Inferior parietal cortex (tissue), 1 donor: ENCODE data around the gene DLG1.

ENCODE experiments used
- DNase-seq: peaks from one replicate; pipeline ENCODE4 v3.0.0-alpha.2; 2016; ENCODE audit errors: extremely low spot score

Gene DLG1

DNA sequence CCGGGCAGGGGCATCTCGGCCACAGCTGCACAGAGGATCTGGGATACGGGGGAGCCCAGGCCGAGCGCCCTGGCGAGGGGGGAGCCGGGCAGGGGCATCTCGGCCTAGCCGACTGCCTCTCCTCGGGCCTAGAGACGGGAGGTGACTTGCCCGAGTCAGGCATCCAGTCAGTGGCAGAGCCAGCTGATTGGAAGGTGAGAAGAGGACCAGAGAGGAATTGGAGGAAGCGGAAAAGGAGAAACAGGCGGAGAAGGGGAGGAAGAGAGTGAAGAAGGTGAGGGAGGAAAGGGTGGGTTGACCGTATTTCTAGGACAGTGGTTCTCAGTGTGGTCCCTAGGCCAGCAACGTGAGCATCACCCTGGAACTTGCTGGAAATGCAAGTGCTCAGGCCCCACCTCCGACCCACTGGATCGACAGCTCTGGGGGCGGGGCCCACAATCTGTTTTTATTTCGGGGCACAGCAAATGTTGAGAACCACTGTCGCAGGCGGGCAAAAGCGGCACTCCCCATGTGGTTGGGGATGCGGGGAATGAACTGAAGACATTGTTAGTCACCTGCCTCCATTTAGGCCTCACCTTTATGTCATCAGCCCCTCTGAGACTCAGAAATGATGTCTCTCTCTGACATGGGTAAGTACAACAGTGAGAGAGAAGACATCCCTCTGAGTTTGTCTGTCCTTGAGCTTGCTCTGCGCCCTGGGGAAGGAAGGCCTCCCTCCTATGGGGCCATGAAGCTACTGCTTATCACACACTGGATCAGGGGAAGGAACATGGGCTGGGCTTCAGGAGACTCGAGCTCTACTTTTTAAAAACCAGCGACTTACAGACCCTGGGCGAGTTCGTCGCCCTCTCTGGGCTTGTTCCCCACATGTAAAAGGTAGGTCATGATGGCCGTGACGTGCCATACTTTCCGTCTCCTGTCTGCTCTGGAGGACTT, 267.8 kb downstream of the DLG1 start:
- DNase-seq = no peak

- DNase-seq = no peak
These were observed 268.8 kb downstream of the DLG1 start, which contains the start of gene MELTF for GRCh38 chr3:197029511-197030167. Gene MELTF, minus strand, starts transcription at chr3:197029817. Its CDS starts 115 bp downstream, at chr3:197029702.

DNA sequence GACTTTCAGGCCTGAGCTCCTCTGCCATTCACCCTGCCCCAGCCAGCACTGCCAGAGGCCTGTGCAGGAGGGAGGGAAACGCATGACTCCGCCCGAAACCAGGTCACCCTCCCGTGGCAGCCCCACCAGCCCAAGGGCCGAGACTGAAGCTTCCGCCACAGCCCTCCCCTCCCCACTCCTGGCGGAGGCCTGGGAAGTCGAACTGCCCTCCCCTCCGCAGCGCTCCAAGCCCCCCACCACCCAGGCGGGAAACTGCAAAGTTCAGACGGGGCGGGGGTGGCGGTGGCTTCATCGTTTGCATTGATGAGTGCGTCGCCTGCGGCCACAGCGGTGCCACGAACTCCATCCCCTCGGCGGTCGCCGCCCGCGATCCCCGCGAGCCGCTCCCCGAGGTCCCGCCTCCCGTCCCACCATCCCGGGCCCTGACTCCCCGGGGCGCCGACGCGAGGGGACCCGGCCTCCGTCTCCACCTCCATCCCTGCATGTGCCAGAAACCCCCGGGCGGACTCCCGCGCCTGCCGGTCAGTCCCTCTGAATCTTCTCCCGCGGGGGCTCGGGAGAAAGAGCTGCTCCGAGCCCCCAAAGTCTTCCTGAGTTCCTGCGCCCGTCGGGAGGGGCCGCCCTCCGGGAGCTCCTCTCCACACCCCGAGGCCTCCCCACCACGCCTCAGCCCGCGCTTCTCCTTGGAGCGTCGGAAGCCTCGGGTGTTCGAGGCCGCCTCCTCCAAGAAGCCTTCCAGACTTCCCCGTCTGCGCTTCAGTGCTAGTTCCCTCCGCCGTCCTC, 269.5 kb downstream of the DLG1 start:
- no peak for DNase-seq

- DNase-seq = no peak
These were observed 270.3 kb downstream of the DLG1 start for GRCh38 chr3:197027896-197028727.

- DNase-seq = no peak
These were observed 271.1 kb downstream of the DLG1 start for GRCh38 chr3:197027151-197027895.

- no peak for DNase-seq
These were observed 271.9 kb downstream of the DLG1 start for GRCh38 chr3:197026481-197026866.

DNA sequence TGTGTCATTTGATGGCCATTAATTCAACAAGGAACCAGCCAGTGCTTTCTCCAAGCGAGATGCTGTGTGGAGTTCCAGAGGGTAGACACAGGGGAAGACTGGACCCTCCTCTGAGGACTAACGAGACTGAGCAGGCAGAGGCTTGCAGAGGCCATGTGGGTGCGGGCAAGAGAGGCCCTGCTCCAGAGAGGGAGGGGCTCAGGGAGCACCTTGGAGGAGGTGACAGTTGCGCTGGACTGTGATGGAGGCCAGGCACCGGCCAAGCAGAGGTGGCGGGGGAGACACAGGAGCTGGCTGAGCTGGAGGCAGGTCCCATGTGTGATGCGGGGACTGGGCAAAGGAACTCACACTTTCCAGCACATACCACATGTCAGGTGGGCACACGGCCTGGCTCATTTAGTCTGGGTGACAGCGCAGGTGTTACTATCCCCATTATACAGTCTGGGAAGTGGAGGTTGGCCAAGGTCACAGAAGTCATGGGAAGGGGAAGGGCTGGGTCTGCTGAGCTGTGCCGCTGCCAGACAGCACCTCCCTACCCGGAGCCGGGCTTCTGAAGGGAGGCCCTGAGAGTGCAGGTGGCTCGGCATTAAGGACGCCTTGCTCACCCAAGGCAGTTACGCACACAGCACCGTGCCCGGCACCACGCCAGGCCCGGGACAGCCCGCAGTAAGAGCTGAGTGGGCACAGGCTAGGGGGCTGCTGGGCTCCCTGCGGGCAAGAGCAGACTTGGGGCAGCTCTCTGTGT, 272.5 kb downstream of the DLG1 start:
- DNase-seq = no peak

GRCh38 chr3:197024881-197025735, 273.3 kb downstream of the DLG1 start:
- DNase-seq = no peak

DNA sequence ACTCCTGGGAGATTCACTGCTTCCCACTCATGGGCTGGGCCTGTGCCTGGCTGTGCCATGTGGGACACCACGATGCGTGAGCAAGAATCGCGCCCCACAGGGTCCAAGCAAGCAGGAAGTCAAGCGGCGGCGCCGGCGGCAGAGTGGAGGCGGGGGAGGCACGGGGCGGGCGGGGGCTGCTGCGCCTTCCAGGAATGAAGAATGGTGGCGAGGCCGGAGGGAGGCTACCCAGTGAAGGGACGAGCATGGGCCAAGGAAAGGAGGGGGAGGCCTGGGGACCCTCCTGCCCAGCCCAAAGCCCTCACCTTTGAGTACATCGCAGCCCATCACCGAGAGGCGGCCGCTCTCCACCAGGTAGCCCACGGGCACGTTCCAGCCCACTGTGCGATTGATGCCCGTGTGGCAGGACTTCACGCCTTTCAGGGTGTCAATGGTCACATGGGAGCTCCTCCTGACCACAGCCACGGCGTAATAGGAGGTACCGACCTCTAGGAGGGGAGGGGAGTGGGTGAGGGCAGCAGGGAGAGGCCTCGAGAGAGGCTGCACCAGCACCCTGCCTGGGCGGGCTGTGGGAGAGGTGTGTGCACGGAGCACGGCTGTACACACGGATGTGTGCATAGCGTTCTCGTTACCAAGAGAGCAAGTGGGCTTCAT, 274.3 kb downstream of the DLG1 start:
- no peak for DNase-seq

GRCh38 chr3:197023241-197023997, 275.0 kb downstream of the DLG1 start:
- no peak for DNase-seq

DNA sequence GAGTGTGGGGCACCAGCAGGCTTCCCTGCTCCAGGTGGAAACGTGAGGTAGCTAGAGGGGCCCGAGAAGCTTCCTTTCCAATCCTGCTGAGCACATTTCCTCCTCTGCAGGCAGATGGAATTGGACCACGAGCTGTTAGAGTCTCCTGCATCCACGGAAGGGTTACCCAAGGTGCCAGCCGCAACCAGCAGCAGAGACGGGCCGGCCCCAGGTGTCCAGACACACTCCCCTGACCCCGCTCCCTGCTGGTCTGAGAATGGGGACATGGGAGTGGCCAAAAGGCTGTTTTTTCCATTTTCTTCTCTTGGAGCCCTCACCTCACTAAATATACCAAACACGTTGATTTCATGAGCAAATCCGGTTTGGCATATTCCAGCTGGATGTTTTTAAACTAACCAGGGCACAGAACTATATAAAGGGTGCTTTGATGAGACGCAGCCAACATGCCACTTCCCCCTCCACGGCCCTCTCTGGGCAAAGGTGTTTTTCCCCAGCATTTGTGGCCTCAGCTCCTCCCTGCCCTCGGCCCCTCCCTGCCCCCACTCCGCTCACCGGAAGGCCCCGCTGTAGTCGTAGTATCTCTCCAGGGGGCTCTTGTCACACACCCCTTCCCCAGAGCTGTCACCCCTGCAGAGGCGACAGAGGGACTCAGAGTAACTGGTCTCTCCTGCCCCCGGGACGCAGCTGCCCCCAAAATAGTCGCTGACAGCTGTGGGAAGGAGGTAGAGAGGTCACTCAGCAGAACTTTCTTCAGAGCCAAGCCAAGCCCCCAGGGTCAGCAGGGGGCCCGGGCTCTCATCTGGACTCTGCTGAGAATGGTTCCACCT, 275.8 kb downstream of the DLG1 start:
- no peak for DNase-seq

- DNase-seq = no peak
These were observed 276.5 kb downstream of the DLG1 start for GRCh38 chr3:197021729-197022404.

DNA sequence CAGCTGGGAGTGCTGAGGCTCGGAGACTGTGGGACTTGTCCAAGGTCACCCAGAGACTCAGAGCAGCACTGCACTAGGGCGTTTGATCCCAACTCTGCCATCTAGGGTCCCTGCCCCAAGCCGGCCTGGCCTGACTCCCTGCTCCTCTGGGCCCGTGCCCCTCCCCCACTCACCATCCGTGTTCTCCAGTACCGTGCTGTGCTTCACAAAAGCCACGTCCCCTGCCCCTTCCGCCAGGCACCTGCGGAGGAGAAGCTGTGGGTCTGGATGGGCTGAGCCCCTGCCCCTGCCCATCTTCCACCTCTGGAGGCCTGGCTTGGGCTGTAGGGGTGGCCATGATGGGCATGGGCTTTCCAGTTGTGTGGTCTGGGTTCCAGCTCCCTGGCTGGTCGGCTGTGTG, 277.2 kb downstream of the DLG1 start:
- DNase-seq = no peak

GRCh38 chr3:197019535-197019934, 278.9 kb downstream of the DLG1 start:
- no peak for DNase-seq

DNA sequence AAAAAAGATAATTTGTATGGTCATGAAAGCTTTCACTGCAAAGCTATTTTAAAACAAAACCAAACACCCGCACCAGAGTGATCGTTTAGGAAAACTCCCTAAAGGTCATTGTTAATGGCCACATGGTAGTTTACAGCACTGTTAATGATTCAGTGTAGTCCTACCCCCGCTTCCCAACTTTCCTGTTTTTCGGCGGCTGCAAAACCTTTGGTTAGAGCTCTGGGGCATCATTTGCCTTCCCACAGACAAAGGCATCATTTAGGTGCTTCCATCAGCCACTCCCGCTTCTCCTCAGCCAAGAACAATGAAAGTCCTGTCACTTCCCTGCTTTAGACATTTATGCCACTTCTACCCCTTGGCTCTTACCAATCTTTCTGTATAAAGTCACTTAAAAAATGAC, 279.4 kb downstream of the DLG1 start:
- no peak for DNase-seq

DNA sequence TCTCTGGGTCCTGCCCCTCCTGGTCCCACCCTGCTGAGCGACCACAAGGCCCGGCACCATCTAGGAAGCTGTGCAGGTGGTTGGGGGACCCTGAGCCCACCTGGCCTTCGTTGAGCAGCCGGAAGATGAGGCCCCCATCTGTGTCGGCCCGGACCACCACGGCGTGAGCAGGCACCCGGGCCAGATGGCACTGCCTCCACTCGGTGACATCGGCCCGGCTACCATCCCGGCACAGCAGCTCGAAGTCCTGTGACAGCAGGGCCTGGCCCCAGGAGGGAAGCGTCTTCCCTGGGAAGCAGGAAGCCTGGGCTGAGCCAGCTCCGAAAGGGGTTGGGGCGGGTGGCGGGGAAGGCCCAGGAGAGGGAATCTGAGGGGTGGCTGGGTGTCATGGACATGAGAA, 281.4 kb downstream of the DLG1 start:
- DNase-seq = no peak
